Liver (tissue), 9 donors: ENCODE measurements around the gene TRAPPC3. TPM values are rescaled to one million over a fixed set of nuclear protein-coding genes. Genes with fewer than 3 reads are reported as not detected.

Experiments
- DNase-seq: peaks from one replicate; pipeline ENCODE4 v3.0.0-alpha.2; 2017; ENCODE audit warnings: low spot score
- H3K27ac ChIP-seq, 2 donors: one replicate each; pipeline ENCODE4 v1.7.0; 2013; ENCODE audit warnings: inconsistent platforms in 2 of 2, low read length in 2 of 2, control low read depth in 1 of 2, low read depth in 1 of 2, mild to moderate bottlenecking in 1 of 2
- H3K27me3 ChIP-seq, 4 donors: one replicate each; pipeline versions ENCODE4 v1.6.1 to v1.7.0; 2013; ENCODE audit warnings: low read length in 3 of 4, inconsistent platforms in 1 of 4, mild to moderate bottlenecking in 1 of 4, moderate library complexity in 1 of 4; ENCODE audit not compliant: control insufficient read depth in 4 of 4, insufficient read depth in 4 of 4
- H3K36me3 ChIP-seq, 4 donors: one replicate each; pipeline versions ENCODE4 v1.6.1 to v1.7.0; 2013; ENCODE audit warnings: low read length in 3 of 4, mild to moderate bottlenecking in 3 of 4, low read depth in 1 of 4, moderate library complexity in 1 of 4; ENCODE audit not compliant: control insufficient read depth in 4 of 4, insufficient read depth in 3 of 4
- H3K4me1 ChIP-seq, 4 donors: one replicate each; pipeline versions ENCODE4 v1.6.1 to v1.7.0; 2013; ENCODE audit warnings: low read length in 3 of 4, mild to moderate bottlenecking in 3 of 4, moderate library complexity in 1 of 4; ENCODE audit not compliant: control insufficient read depth in 4 of 4, insufficient read depth in 4 of 4
- H3K4me3 ChIP-seq, 3 donors: one replicate each; pipeline versions ENCODE4 v1.6.1 to v1.7.0; 2013; ENCODE audit warnings: low read length in 3 of 3, control low read depth in 1 of 3, low read depth in 1 of 3, mild to moderate bottlenecking in 1 of 3
- H3K9ac ChIP-seq, 2 donors: one replicate each; pipeline ENCODE4 v1.7.0; 2013; ENCODE audit warnings: low read length in 2 of 2, mild to moderate bottlenecking in 2 of 2, moderate library complexity in 2 of 2, control low read depth in 1 of 2, low read depth in 1 of 2
- H3K9me3 ChIP-seq, 4 donors: one replicate each; pipeline versions ENCODE4 v1.6.1 to v1.7.0; 2013; ENCODE audit warnings: low read length in 3 of 4; ENCODE audit not compliant: control insufficient read depth in 4 of 4
- EGR1 ChIP-seq, 2 donors: IDR thresholded peaks; 2 replicates each; pipeline ENCODE4 v1.6.1; 2016 to 2018; ENCODE audit warnings: antibody characterized with exemption in 2 of 2, low read depth in 2 of 2
- FOXA1 ChIP-seq: IDR thresholded peaks from 2 replicates; pipeline ENCODE4 v1.6.1; 2016; ENCODE audit warnings: antibody characterized with exemption
- FOXA2 ChIP-seq: IDR thresholded peaks from 2 replicates; pipeline ENCODE4 v1.6.1; 2016; ENCODE audit warnings: antibody characterized with exemption
- HNF4G ChIP-seq: IDR thresholded peaks from 2 replicates; pipeline ENCODE4 v1.6.1; 2016; ENCODE audit warnings: antibody characterized with exemption
- JUND ChIP-seq, 2 donors: IDR thresholded peaks; 2 replicates each; pipeline ENCODE4 v1.6.1; 2016; ENCODE audit warnings: antibody characterized with exemption in 2 of 2
- RAD21 ChIP-seq, 2 donors: IDR thresholded peaks; 2 replicates each; pipeline ENCODE4 v1.6.1; 2016; ENCODE audit warnings: antibody characterized with exemption in 2 of 2, mild to moderate bottlenecking in 2 of 2
- RXRA ChIP-seq, 2 donors: IDR thresholded peaks; 2 replicates each; pipeline ENCODE4 v1.6.1; 2017 to 2018; ENCODE audit warnings: antibody characterized with exemption in 2 of 2, mild to moderate bottlenecking in 1 of 2
- SP1 ChIP-seq: IDR thresholded peaks from 2 replicates; pipeline ENCODE4 v1.6.1; 2018; ENCODE audit warnings: antibody characterized with exemption, mild to moderate bottlenecking
- TAF1 ChIP-seq: conservative IDR thresholded peaks from 2 replicates; pipeline ENCODE4 v1.6.1; 2016; ENCODE audit warnings: antibody characterized with exemption, mild to moderate bottlenecking
- YY1 ChIP-seq: IDR thresholded peaks from 2 replicates; pipeline ENCODE4 v1.6.1; 2016; ENCODE audit warnings: antibody characterized with exemption, mild to moderate bottlenecking
- WGBS: extraction: QIAGEN DNeasy Blood & Tissue Kit; methylation state at CpG from one replicate; pipeline ENCODE4 v1.1.7; 2013; 5-methylcytosine and 5-hydroxymethylcytosine counted together
- polyA plus RNA-seq, 2 donors: library from polyadenylated mRNA; stranded (reverse) in 1 of 2; unstranded in 1 of 2; fragments of 200-250 nt in 1 of 2; fragments of >200 nt in 1 of 2; fragmentation: Nextera tagmentation in 1 of 2; extraction: Ambion mirVana in 1 of 2; gene quantifications; one replicate each; pipeline versions ENCODE4 v1.2.1 to v1.2.3, GENCODE V29; 2013 to 2015
- total RNA-seq, 2 donors: library from RNA; depleted of rRNA; stranded (reverse); fragments of >200 nt; gene quantifications; one replicate each; pipeline ENCODE4 v1.2.3, GENCODE V29; 2014
- TF ChIP-seq, protein P1 (sequence below): IDR thresholded peaks from 2 replicates; pipeline ENCODE4 v1.6.1; 2016; ENCODE audit warnings: antibody characterized with exemption
- TF ChIP-seq, protein P2 (sequence below): IDR thresholded peaks from 2 replicates; pipeline ENCODE4 v1.6.1; 2016; ENCODE audit warnings: antibody characterized with exemption
- TF ChIP-seq, protein P3 (sequence below): IDR thresholded peaks from 2 replicates; pipeline ENCODE4 v1.6.1; 2016; ENCODE audit warnings: antibody characterized with exemption, mild to moderate bottlenecking
- donor health status: healthy.
- donor health status: healthy.
- donor health status: healthy.
- donor health status: healthy.
- donor health status: healthy.

The TRAPPC3 gene
- total and polyA plus RNA-seq, 4 donors = 24.2 to 56.1 (median 30.4) TPM

- 95% methylated on average over 1 of the region's 1 CpG for WGBS
- H3K9ac ChIP-seq = no peak overlapping the region
- no peaks in the 10 kb centered on the region for H3K36me3 ChIP-seq
- no peak for DNase-seq
- peaks cover 2 to 21% (median 5%) of the 10 kb centered on the region in 4 donors for H3K4me1 ChIP-seq
- H3K4me3 ChIP-seq = no peak overlapping the region
- TF ChIP-seq RXRA (IDR thresholded peaks at IDR 0.05) (no peak), HNF4G (no peak), SP1 (no peak), JUND (IDR thresholded peaks at IDR 0.05) (no peak), EGR1 (IDR thresholded peaks at IDR 0.05; ENCODE audit: low read depth in 2 of 2) (no peak), FOXA1 (no peak), TAF1 (no peak), RAD21 (IDR thresholded peaks at IDR 0.05) (no peak), YY1 (no peak)
- TF ChIP-seq, protein P1, sequence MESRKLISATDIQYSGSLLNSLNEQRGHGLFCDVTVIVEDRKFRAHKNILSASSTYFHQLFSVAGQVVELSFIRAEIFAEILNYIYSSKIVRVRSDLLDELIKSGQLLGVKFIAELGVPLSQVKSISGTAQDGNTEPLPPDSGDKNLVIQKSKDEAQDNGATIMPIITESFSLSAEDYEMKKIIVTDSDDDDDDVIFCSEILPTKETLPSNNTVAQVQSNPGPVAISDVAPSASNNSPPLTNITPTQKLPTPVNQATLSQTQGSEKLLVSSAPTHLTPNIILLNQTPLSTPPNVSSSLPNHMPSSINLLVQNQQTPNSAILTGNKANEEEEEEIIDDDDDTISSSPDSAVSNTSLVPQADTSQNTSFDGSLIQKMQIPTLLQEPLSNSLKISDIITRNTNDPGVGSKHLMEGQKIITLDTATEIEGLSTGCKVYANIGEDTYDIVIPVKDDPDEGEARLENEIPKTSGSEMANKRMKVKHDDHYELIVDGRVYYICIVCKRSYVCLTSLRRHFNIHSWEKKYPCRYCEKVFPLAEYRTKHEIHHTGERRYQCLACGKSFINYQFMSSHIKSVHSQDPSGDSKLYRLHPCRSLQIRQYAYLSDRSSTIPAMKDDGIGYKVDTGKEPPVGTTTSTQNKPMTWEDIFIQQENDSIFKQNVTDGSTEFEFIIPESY = no peak
- H3K27me3 ChIP-seq = no peaks in the 10 kb centered on the region
- no peak overlapping the region for H3K27ac ChIP-seq
- no peaks in the 10 kb centered on the region for H3K9me3 ChIP-seq
Observed at GRCh38 chr1:36162680-36163239, 13.5 kb upstream of the TRAPPC3 start.

DNA sequence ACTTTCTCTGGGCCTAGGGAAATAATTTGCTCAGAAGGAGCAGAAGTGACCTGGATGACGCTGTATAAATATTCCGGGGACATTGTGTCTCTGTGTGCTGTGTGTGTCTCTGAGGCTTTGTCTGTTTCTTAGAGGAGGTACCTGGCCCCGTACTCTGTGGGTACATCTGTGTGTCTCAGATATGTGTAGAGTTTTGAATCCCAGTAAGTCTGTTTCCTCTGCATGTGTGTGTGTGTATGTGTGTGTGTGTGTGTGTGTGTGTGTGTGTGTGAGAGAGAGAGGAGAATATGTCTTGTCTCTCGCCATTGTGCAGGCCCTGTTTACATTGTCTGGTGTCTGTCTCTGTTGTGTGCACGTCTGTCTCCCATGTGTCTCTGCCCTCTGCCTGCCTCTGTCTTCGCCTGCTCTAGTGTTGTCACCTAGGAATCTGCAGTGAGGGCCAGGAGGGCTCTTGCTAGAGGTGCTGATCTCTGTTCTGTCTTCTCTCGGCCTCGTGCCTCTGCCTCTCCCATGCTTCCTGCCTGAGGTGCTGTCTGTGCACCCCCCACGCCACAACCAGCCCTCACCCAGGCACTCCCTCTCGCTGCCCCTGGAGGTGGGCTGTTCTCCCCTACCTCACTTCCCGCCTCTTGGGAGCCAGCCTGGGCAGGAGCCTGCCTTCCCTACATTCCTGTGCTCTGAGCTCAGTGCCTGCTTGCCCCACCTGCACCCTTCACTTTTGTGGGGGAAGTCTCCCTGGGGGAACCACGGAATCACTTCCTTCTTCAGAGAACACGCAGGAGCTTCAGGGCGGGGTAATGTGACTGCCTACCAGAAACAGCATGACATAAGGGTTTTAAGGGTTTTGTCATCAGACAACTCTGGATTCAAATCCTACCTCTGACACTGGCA lies 12.6 kb upstream of the TRAPPC3 start:
- peaks cover 3 to 28% (median 7%) of the 10 kb centered on the region in 4 donors for H3K4me1 ChIP-seq
- 56% methylated on average over 14 of the region's 14 CpGs for WGBS
- no peak overlapping the region for H3K4me3 ChIP-seq
- no peak for TF ChIP-seq FOXA2
- TF ChIP-seq, protein P2, sequence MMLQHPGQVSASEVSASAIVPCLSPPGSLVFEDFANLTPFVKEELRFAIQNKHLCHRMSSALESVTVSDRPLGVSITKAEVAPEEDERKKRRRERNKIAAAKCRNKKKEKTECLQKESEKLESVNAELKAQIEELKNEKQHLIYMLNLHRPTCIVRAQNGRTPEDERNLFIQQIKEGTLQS = no peak
- no peak for TF ChIP-seq FOXA1
- no peak for TF ChIP-seq HNF4G
- TF ChIP-seq, protein P1 = no peak
- no peak for TF ChIP-seq YY1
- no peak for TF ChIP-seq RAD21 (IDR thresholded peaks at IDR 0.05)
- TF ChIP-seq TAF1 = no peak
- no peak for TF ChIP-seq EGR1 (IDR thresholded peaks at IDR 0.05; ENCODE audit: low read depth in 2 of 2)
- no peak for TF ChIP-seq SP1
- TF ChIP-seq, protein P3, sequence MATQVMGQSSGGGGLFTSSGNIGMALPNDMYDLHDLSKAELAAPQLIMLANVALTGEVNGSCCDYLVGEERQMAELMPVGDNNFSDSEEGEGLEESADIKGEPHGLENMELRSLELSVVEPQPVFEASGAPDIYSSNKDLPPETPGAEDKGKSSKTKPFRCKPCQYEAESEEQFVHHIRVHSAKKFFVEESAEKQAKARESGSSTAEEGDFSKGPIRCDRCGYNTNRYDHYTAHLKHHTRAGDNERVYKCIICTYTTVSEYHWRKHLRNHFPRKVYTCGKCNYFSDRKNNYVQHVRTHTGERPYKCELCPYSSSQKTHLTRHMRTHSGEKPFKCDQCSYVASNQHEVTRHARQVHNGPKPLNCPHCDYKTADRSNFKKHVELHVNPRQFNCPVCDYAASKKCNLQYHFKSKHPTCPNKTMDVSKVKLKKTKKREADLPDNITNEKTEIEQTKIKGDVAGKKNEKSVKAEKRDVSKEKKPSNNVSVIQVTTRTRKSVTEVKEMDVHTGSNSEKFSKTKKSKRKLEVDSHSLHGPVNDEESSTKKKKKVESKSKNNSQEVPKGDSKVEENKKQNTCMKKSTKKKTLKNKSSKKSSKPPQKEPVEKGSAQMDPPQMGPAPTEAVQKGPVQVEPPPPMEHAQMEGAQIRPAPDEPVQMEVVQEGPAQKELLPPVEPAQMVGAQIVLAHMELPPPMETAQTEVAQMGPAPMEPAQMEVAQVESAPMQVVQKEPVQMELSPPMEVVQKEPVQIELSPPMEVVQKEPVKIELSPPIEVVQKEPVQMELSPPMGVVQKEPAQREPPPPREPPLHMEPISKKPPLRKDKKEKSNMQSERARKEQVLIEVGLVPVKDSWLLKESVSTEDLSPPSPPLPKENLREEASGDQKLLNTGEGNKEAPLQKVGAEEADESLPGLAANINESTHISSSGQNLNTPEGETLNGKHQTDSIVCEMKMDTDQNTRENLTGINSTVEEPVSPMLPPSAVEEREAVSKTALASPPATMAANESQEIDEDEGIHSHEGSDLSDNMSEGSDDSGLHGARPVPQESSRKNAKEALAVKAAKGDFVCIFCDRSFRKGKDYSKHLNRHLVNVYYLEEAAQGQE = no peak
- no peak for TF ChIP-seq RXRA (IDR thresholded peaks at IDR 0.05)
- H3K27ac ChIP-seq = peak overlapping the region; percentile 42 to 75
- no peaks in the 10 kb centered on the region for H3K27me3 ChIP-seq
- DNase-seq = no peak
- no peaks in the 10 kb centered on the region for H3K9me3 ChIP-seq
- H3K36me3 ChIP-seq = no peaks in the 10 kb centered on the region
- H3K9ac ChIP-seq = peak overlapping the region in 1 of 2 donors; percentile 33
